ENCODE measurements around the gene APLF. TPM values are rescaled to one million over a fixed set of nuclear protein-coding genes. Genes with fewer than 3 reads are reported as not detected.

The APLF gene
- total and polyA plus RNA-seq, 10 of the 15 experiments (the other 5 are each of a cell fraction or from before 2014, with no cell fraction given): 0.66 to 2.8 (median 1.8) TPM

DNA sequence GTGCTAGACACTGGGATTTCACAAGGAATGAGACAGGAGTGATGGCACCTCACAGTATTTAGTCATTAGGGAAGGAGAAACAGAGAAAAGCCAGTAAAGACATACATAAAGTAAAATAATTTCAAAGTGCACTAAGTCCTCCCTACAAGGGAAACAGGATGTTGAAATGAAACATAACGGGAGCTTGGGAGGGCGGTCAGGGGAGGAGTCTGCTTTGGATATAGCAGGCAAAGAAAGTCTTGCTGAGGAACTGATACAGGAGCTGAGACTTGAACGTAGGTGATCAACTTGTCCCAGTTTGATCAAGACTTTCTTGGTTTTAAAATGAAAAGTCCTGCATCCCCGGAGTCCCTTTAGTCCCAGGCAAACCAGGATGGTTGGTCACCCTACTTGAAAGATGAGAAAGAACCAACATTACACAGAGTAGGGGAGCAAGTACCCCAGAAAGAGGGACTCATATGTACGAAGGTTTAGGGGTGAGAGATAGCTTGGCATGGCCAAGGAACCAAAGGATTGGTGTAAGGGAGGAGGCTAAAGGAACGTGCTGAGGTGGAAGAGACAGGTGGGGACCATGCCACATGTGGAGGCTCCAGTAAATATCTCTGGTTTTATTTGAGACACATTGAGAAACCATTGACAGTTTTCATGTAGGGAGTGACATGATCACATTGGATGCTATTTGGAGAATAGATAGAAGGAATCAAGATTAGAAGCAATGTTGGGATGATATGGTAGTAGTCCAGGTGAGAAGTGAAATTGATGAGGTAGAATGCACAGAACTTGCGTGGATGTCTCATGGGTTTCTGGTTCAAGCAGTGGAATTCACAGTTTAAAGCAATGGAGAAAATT, 28.7 kb upstream of the APLF start (continued):
- TF ChIP-seq POU2F2 (IDR thresholded peaks at IDR 0.05; ENCODE audit: borderline replicate concordance, low read depth, low read length) (peak; percentile 98), IRF4 (IDR thresholded peaks at IDR 0.05; ENCODE audit: low read depth, low read length) (no peak), ZZZ3 (IDR thresholded peaks at IDR 0.05; ENCODE audit: control insufficient read depth, insufficient read length, low read depth) (no peak), SMAD1 (IDR thresholded peaks at IDR 0.05; ENCODE audit: low read depth, partially characterized antibody) (peak; percentile 73), SP1 (IDR thresholded peaks at IDR 0.05; ENCODE audit: low read depth, low read length) (no peak), FOXK2 (IDR thresholded peaks at IDR 0.05) (no peak), SPI1 (IDR thresholded peaks at IDR 0.05; ENCODE audit: borderline replicate concordance, insufficient read depth, low read depth, low read length) (peak; percentile 41; the same call in 1 of the 2 replicates), NRF1 (conservative IDR thresholded peaks at IDR 0.05; ENCODE audit: low read depth, low read length) (no peak), MYC (IDR thresholded peaks at IDR 0.05; ENCODE audit: insufficient read depth, insufficient read length, insufficient replicate concordance, low read length, severe bottlenecking) (no peak), SIN3A (IDR thresholded peaks at IDR 0.05; ENCODE audit: low read depth, low read length) (no peak), STAT1 (conservative IDR thresholded peaks at IDR 0.05) (no peak), TCF12 (IDR thresholded peaks at IDR 0.05; ENCODE audit: low read depth, low read length) (no peak), BHLHE40 (IDR thresholded peaks at IDR 0.05; ENCODE audit: borderline replicate concordance in 1 of 2, low read depth in 2 of 2, low read length in 1 of 2) (no peak), USF2 (IDR thresholded peaks at IDR 0.05; ENCODE audit: borderline replicate concordance, low read depth, low read length) (no peak), RELA (IDR thresholded peaks at IDR 0.05; ENCODE audit: borderline replicate concordance, partially characterized antibody) (no peak), CBX3 (IDR thresholded peaks at IDR 0.05; ENCODE audit: borderline replicate concordance, low read depth) (no peak), FOXM1 (IDR thresholded peaks at IDR 0.05; ENCODE audit: low read depth, low read length) (peak; percentile 64; the same call in 1 of the 2 replicates), IKZF1 (conservative IDR thresholded peaks at IDR 0.05) (peak; percentile 44), BACH1 (IDR thresholded peaks at IDR 0.05; ENCODE audit: borderline replicate concordance) (peak; percentile 95), IRF3 (IDR thresholded peaks at IDR 0.05) (no peak), POLR2AphosphoS5 (IDR thresholded peaks at IDR 0.05; ENCODE audit: low read length) (peak; percentile 99), TCF3 (IDR thresholded peaks at IDR 0.05; ENCODE audit: borderline replicate concordance, insufficient read depth, low read depth, low read length) (peak; percentile 89; the same call in 1 of the 2 replicates), BRCA1 (IDR thresholded peaks at IDR 0.05; ENCODE audit: low read depth, low read length) (no peak)
- TF ChIP-seq, protein P1, sequence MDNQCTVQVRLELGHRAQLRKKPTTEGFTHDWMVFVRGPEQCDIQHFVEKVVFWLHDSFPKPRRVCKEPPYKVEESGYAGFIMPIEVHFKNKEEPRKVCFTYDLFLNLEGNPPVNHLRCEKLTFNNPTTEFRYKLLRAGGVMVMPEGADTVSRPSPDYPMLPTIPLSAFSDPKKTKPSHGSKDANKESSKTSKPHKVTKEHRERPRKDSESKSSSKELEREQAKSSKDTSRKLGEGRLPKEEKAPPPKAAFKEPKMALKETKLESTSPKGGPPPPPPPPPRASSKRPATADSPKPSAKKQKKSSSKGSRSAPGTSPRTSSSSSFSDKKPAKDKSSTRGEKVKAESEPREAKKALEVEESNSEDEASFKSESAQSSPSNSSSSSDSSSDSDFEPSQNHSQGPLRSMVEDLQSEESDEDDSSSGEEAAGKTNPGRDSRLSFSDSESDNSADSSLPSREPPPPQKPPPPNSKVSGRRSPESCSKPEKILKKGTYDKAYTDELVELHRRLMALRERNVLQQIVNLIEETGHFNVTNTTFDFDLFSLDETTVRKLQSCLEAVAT (IDR thresholded peaks at IDR 0.05): 0 out of 2 replicates have a peak, but pooled peaks have one; percentile 30
- TF ChIP-seq, protein P2, sequence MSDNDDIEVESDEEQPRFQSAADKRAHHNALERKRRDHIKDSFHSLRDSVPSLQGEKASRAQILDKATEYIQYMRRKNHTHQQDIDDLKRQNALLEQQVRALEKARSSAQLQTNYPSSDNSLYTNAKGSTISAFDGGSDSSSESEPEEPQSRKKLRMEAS (IDR thresholded peaks at IDR 0.05; ENCODE audit: low read depth, low read length): no peak
- TF ChIP-seq, protein P3, sequence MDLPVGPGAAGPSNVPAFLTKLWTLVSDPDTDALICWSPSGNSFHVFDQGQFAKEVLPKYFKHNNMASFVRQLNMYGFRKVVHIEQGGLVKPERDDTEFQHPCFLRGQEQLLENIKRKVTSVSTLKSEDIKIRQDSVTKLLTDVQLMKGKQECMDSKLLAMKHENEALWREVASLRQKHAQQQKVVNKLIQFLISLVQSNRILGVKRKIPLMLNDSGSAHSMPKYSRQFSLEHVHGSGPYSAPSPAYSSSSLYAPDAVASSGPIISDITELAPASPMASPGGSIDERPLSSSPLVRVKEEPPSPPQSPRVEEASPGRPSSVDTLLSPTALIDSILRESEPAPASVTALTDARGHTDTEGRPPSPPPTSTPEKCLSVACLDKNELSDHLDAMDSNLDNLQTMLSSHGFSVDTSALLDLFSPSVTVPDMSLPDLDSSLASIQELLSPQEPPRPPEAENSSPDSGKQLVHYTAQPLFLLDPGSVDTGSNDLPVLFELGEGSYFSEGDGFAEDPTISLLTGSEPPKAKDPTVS (IDR thresholded peaks at IDR 0.05; ENCODE audit: low read depth, low read length): no peak

Data from GM12878 (cell line).